GM19023 (cell line): ENCODE results near the gene KCNQ2.

Experiments used
- ATAC-seq: cut with Tn5 transposase; IDR thresholded peaks from one replicate; pipeline ENCODE4 v1.9.1; 2021; ENCODE audit warnings: mild to moderate bottlenecking, moderate library complexity; ENCODE audit not compliant: unreplicated experiment

Gene KCNQ2

GRCh38 chr20:63374504-63374903 is 98.0 kb downstream of the KCNQ2 start:
- no peak for ATAC-seq

- ATAC-seq = no peak
Measured at GRCh38 chr20:63373996-63374395, 98.5 kb downstream of the KCNQ2 start.

DNA sequence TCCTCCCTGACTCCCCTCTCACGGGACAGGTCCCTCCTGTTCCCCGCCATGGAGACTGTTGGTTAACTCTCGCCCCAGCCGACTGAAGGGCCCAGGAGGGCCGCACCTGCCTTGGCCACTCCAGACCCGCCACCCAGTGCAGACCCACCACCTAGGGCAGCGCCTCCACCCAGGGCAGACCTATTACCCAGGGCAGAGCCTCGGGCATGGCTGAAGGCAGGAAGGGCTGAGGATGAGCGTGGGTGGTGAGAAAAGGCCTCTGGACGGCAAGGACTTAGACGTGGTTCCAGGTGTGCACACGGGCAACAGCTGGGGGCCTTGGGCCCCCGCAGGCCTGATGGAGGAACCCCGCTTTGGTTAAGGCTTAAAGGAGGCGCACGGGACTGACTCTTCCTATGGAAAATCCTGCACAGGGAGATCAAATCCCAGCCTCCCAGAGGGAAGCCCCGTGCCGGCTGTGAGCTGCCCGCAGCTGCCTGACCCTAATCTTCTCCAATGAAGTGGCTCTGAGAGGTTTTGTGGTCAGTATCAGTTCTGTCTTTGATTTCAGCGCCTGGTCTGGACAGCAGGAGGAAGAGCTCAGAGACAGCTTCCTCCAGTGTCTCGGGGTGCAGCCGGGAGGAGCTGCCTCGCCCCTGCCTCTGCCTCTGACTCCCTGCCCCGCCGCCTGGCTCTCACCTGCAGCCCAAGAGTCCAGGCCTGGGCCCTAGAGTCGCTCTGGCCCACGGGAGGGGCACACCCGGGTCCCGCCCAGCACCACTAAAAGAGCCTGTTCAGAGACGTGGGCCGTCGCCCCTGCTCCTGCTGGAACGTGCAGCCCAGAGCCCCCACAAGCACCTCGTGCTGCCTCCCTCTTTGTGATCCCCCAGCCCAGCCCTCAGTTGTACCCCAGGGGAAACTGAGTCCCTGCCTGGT is 99.2 kb downstream of the KCNQ2 start:
- no peak for ATAC-seq

GRCh38 chr20:63371291-63371865 is 101.1 kb downstream of the KCNQ2 start:
- no peak for ATAC-seq

DNA sequence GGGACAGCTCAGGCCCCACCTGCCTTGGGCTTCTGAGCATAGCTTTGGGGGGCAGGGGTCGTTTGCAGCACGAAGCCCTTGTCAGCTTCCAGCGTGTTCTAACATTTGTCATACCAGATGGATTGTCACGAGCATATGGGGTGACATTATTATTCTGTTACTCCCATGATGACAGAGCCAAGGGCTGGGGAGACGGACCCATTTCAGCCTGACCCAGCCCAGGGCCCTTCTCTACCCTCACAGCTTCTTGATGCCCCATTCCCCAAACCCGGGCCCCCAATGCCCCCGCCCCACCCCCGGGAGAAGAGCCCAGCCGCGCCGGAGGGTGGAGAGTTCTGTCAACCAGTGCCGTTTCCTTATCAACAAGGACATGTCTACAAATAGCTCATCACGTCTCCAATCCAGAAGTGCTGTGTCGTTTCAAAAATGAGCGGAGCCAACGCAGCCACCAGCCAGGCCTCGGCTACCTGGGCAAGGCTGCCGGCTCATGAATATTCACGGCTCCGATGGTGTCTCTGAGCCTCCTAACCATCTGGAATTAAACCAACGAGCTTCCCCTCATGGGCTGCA is 101.8 kb downstream of the KCNQ2 start:
- ATAC-seq = no peak

GRCh38 chr20:63369724-63370617 is 102.5 kb downstream of the KCNQ2 start:
- ATAC-seq = no peak

GRCh38 chr20:63369024-63369530 is 103.4 kb downstream of the KCNQ2 start:
- ATAC-seq = no peak

GRCh38 chr20:63368151-63368550 is 104.3 kb downstream of the KCNQ2 start:
- ATAC-seq = no peak

DNA sequence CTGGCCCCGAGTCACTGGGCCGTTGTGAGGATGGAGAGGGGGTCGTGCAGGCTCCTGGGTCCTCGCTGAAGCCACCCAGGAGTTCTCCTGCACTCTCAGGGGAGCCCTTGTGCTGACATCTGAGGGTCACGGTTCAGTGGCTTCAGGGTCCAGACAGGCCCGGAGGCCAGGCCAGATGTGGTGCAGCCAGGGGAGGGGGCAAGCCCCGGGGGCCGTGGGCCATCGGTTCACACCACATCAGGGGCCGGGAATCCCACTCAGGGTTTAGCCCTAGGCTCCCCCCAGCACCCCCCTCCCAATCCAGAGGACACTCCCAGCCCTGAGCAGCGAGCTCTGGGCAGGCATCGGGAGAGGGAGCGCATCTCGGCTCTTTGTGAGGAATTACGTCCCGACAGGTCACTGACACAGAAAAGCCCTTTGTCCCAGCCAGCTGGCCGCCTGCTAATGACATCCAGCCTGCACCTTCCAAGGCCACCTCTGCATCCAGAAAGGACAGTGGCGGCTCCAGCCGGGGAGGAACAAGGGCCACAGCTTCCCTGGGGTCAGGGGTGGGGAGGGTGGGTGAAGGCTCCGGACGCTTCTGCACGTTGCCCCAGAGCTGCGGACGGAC is 104.9 kb downstream of the KCNQ2 start:
- no peak for ATAC-seq

DNA sequence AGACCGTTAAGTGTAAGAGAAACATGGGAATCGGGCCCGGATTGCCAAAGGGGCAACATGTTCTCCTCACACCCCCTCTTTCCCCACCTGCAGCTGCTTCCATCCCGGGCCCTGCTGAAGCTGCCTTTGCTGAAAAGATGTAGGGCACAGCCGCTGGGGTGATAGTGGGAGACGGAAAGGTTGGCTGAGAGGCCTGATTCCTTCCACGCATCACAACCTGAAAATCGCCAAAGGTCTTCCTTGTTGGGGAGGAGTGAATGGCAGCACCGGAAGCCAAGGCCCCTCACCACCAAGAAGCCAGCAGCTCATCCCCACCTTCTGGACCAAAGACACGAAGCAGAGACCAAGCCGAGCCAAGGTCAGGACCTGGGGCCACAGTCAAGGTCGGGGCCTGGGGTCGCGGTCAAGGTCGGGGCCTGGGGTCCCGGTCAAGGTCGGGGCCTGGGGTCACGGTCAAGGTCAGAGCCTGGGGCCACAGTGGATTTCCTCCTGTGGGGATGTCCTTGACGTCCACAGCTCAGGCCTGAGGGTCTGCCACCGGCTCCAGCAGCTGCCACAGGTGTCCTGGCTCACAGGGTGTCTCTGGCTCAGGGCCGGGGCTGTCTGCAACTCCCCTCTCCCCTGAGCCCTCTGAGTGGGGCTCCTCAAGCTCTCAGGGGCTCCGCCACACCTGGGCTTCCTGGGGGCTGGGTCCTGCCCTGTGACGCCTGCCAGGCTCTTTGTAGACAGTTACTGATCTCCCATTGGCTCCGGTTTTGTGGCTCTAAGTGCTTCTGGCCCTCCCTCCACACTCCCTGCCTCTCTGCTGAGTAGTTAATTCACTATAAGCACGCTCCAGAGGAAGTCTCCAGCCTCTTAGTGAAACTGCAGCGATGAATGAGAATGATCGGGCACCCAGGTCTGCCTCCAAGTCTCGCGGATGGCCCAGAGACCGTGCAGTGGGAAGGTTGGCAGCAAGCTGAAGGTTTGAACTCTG is 105.8 kb downstream of the KCNQ2 start:
- no peak for ATAC-seq

GRCh38 chr20:63365601-63366389 is 106.7 kb downstream of the KCNQ2 start:
- ATAC-seq = no peak

- ATAC-seq = no peak
Measured at GRCh38 chr20:63364801-63365585, 107.5 kb downstream of the KCNQ2 start.

DNA sequence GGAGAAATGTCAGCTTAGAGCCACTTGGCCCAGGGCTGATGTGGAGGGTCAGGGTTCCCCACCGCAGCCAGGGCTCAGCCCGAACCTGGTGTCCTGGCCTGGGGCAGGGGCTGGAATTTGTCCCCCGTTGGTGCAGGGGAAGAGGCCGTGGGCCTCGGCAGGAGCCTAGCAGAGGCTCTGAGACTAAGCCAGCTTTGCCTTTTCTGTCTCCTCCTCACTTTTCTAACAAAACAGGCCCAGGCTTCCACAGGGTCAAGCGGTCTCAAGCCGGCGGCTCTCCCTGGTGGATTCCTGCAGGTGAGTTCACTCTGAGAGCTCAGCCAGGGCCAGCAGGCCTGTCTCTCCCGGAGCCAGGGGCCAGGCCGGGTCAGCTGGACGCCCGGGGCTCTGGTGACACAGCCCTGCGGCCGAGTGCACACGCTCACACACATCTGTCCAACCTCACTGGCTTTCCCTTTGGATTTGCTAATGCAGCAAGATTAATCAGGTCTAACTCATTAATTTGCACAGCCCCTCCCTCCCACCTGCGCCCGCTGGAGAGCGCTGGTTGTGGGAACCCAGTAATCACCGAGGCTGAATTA is 108.4 kb downstream of the KCNQ2 start:
- ATAC-seq = no peak

- no peak for ATAC-seq
Measured at GRCh38 chr20:63363013-63363957, 109.2 kb downstream of the KCNQ2 start.

GRCh38 chr20:63362436-63363009 is 109.9 kb downstream of the KCNQ2 start:
- ATAC-seq = no peak
